NCI-H128 (cell line): Measurements from ENCODE around the gene ZNF22.

Experiments used
- DNase-seq: peaks from one replicate; lab custom pipeline; 2025; ENCODE audit not compliant: unreplicated experiment; lab: John Stamatoyannopoulos, UW

ZNF22 gene

DNA sequence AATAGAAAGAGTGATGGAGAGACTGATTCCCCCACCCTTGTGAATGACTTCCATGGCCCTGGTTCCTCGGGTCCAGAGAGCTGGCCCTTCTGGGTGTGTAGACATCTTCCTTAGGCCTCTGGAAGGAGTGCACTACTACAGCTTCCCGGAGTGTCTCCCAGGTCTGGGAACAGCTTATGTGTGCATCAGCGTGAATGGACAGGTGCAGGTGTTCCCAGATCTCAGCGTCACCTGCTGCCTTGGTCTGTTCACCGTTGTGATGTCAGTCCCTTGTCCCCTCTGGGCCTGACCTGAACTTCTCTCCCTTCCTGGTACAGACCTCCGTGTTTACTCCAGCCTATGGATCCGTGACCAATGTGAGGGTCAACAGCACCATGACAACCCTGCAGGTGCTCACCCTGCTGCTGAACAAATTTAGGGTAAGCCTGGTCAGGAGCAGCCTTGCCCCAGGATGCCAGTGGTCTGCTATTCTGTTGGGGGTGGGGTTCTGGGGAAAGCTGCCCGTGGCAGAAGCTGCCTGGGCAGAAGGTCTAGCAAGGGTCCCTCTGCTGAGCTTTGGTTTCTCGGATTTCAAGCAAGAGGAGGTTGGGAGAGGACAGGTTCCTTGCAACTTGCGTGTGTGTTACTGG is 11.7 kb upstream of the ZNF22 start:
- no peak for DNase-seq

DNA sequence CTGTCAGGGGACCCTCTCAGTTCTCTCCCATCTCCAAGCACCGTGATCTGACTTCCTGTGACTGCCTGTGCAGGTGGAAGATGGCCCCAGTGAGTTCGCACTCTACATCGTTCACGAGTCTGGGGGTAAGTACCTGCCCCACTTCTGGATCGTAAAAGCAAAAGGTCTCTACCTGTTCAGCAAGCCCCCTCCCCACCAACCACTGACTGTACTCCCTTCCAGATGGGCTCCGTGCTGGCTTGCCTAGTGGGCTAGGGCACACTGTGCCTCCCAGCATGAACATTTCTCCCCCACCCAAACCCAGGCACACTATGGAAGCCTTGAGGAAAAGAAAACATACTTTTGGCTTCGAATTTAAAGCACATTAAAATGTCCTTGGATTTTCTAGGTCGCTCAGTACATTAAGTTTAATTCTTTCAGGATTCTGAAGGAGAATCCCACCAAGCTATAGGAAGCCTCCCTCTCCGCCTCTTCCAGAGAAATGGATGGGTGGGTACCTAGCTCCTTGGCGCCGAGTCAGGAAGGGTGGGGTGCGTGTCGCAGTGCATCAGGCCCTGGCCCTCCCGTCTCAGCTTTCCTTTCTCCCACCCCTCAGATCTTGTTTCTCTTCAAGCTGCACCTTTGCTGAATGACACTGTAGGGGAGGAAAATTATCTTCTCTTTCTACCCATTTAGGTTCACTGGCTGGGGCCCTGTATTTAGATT is 11.0 kb upstream of the ZNF22 start:
- DNase-seq: no peak

DNA sequence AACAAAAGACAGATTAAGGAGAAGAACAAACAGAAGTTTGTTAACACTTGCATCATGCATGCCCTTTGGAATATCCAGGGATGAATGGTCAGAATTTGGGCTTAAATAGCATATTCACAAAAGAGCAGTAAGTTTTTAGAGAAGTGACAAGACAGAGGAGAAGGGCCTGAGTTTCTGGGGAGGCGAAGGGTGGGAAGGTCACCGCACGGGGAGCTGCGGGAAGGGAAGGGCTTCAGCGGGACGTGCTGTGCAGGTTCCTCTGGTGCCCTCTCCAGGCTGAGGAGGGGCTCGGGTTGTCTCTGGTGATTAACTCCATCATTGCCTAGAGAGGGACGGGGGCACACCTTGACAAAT is 10.4 kb upstream of the ZNF22 start:
- no peak for DNase-seq

DNA sequence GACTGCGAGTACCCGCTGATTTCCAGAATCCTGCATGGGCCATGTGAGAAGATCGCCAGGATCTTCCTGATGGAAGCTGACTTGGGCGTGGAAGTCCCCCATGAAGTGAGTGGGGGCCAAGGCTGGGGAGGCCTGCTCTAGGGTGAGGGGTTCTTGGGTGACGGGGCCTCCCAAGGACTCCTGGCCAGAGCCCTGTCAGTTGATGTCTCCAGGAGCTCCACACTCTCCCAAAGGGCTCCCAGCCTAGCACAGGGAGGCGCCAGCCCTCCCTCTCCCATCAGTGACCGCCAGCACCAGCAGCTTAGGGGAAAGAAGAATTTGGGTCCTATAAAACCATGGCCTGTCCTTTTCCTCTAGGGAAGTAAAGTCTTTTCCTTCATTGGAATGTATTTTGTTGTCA is 9.8 kb upstream of the ZNF22 start:
- no peak for DNase-seq

DNA sequence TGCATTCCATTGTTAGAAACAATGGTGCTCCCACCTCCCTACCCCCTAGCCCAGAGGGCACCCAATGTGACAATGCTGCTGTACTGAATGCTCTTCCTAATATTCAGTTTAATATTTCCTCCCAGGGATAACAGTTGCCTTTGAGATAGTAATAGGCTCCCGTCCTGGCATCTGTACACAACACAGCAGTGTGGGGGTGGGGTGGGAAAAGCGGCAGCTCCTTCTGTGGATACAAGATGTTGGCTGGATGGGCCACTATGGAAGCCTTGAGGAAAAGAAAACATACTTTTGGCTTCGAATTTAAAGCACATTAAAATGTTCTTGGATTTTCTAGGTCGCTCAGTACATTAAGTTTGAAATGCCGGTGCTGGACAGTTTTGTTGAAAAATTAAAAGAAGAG is 9.2 kb upstream of the ZNF22 start:
- no peak for DNase-seq

DNA sequence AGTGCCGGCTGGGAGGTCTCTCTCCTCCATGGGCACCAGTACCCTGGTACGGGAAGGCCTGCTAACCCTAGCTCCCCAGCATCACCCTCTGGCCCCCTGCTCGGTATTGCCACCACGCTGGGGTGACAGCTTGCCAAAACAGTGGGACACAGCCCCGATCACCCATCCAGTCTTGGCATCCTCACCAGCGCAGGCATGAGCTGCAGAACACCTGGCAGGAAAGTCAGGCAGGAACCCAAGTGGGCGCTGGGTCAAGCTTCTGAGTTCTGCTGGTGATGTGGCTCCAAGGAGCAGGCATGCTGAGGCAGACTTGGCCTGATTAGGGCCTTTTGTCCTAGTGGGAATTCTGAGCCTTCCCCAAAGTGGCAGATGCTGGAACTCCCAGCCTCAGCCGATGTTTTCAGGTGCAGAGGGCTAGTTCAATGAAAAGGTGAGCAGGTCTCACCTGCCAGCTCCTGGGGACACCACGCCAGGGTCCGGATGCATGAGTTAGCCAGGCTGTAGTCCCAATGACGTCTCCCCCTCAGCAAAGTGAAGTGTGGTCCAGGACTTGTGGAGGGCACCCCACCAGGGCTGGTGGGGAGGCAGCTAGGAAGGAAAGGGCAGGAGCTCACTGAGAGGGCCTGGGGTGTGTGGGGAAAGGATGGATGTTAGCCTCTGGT is 8.5 kb upstream of the ZNF22 start:
- DNase-seq: no peak

DNA sequence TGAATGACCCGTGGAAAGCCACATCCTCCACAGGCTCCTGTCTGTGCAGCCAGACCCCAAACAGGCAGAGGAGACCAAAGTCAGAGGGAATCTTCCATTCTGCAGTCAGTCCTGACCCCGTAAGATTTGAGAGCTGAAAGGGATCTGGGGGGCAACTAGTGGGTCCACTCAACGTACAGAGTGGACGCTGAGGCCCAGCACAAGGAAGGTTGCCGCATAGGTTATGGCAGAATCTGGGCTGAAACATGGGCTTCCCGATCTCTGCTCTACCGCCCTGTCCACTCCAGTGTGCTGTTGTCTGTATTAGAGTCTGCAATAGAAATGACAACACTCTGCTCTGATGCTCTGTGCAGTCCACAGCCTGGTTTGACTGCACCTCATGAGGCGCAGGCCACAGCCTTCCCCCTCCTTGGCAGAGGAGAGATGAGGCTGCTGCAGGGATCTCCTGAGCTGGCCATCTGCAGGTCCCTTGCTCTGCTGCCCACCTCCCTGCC is 7.9 kb upstream of the ZNF22 start:
- no peak for DNase-seq

DNA sequence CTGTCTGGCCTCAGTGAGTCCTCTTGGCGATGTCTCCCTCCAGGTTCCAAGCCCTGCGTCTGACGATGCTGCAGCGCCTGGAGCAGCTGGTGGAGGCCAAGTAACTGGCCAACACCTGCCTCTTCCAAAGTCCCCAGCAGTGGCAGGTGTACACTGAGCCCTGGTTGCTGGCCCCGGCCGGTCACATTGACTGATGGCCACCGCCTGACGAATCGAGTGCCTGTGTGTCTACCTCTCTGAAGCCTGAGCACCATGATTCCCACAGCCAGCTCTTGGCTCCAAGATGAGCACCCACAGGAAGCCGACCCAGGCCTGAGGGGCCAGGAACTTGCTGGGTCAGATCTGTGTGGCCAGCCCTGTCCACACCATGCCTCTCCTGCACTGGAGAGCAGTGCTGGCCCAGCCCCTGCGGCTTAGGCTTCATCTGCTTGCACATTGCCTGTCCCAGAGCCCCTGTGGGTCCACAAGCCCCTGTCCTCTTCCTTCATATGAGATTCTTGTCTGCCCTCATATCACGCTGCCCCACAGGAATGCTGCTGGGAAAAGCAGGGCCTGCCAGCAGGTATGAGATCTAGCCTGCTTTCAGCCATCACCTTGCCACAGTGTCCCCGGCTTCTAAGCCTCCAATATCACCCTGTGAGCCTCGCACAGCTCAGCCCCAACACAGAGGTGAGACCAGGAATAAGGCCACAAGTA is 7.3 kb upstream of the ZNF22 start:
- no peak for DNase-seq

DNA sequence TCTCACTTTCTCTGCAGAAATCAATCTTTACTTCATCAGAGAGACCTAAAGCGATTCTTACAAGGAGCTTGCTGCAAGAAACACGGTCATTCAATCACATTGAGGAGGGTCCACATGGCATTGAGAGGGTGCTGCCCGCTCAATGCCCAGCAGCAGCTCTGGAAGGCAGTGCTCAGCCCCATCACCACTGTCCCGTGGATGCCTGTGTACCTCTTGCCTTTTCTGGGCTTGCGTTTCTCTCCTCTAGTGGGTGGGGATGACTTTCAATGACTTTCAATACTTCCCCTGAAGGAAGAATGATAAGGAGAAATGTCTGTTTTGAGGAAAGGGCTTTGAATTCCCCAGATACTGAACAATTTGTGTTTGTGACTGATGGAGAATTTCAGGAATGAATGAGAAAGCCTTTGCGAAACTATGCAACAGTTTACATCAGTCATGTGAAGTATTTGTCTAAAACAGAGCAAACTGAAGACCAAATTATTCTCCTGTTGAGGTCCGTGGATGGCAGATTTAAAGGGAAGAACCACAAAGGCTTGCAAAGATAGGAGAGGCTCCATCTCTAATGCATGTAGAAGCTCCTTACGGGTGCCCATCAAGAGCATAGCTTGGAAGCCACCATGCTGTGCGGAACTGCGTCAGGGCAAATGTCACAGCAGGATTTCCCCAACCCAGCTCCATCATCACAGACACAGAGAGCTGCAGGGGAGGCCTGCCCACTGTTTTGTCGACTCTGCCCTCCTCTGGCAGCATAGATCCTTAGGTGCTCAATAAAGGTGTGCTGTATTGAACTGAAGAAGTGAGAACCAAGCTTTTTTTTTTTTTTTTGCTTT is 6.6 kb upstream of the ZNF22 start:
- DNase-seq: no peak

DNA sequence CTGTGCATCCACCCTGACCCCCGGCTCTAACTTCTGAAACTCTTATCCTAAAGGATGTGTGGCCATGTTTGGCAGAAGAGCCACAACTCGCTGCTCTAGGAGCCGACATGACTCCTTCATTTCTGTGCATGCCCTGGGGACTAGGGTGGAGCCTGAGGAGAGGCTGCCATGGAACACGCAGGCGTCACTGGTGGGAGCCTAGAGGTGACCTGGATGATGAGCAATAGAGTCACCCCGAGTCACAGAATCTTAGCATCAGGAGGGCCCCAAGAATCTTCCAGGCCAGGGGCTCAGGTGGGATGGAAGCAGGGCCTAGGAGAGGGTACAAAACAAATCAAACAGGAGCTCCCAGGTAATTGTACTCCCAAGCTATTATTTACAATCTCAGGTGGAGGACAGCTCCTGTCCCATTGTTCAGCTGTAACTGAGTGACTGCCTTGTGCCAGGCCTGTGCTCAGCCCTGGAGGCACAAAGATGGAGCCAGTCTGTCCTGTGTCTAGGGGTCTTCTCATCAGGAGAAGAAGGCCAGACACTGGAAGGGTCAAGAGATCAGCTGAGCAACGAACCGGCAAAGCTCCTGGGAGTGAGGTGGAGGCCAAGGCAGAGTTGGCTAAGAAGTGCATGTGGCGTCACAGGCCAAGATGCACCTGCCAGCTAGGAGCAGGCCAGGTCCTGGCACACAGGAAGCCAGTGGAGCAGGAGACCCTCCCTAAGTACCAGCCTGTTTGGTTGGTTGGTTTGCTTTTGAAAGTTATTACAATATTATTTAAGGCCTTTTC is 5.8 kb upstream of the ZNF22 start:
- no peak for DNase-seq

DNA sequence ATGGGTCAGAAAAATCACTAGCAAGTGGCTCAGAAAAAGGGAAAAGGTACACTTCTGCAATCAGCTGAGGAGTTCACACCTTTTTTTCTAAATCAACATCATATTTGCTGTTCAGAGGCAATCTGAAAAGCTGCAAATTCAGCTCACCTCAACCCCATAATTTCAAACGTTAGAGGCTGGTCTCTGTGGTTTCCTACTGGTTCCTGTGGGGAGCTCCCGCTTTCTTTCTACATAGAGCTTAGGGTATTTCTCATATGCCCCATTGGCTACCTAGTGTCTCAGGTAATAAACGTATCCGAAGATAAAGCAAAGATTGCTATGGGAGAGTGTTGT is 5.2 kb upstream of the ZNF22 start:
- no peak for DNase-seq

DNA sequence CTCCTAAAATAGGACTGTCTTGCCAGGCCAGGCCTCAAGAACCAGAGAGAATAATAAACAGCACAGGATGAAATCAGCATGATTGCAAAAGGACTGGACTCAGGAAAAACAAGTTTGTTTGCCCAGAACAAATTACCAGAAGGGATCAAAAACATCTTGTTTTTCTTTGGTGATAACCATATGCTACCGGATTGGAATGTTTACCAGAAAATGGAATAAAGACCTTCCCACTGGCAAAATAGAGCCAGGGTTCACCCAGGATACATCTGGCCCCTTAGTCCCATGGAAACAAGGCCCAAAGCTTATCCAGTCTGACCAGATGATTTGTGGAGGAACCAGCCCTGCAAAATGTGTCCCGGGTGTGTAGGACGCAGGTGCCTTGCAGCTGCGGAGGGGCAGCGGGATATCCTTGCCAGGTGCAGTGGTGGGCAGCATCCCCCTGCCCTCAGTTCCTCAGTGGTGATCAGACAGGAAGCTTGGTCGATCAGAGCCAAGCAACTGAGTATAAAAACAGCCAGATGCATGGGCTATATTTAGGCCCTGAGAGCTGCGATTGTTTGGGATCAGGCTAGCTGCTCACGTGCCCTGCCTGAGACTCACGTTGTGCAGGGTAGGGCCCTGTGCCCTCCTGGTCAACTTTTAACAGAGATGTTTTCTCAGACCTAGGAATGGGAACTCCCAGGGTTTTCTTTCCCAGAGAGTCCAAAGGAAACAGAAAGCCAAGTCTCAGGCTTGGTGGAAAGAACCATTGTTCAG is 4.6 kb upstream of the ZNF22 start:
- no peak for DNase-seq

DNA sequence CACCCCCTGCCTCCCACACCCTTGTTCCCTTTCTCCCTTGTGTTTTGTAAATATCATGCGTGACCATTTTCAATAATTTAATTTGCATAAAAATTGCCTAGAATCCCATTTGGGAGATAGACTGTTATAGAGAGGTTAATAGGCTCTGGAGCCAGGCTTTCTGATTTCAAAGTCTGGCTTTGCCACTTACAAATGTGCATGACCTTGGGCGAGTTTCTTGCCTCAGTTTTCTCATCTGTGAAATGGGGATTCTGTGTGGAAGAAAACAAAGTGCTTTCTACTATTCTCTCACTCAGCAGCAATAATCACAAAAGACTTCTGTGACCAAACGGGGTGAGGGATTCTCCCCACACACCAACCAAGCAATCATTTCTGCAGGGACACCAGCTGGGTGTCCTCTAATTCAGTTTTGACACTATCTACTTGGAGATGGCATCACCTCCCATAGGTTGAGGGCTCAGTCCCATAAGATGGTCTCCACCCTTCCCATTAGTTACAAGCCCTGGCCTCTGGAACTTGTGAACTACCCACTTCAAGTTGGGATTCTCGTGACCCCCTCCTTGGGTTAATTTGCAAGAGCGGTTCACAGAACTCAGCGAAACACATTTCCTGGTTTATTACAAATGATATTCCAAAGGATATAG is 3.5 kb upstream of the ZNF22 start:
- DNase-seq: no peak

DNA sequence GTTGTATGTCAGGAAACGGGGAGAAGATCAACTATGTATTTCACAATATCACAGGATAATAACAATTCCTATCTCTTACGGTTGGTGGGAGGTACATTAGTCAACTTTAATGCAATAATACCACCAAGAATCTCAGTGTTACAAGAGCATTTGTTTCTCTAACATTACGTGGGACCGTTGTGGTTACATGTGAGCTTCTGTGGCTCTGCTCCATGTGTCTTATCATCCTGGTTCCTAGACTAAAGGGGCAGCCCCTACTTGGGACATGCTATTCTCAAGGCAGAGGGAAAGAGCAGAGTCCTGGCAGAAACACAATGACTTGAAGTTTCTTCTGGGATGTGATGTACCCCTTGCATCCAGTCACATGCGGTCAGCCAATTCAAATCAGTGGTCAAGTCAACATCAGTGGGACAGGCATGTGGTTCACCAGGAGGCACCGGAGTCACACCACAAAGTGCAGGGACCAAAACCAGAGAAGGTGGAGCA is 2.5 kb upstream of the ZNF22 start:
- no peak for DNase-seq

DNA sequence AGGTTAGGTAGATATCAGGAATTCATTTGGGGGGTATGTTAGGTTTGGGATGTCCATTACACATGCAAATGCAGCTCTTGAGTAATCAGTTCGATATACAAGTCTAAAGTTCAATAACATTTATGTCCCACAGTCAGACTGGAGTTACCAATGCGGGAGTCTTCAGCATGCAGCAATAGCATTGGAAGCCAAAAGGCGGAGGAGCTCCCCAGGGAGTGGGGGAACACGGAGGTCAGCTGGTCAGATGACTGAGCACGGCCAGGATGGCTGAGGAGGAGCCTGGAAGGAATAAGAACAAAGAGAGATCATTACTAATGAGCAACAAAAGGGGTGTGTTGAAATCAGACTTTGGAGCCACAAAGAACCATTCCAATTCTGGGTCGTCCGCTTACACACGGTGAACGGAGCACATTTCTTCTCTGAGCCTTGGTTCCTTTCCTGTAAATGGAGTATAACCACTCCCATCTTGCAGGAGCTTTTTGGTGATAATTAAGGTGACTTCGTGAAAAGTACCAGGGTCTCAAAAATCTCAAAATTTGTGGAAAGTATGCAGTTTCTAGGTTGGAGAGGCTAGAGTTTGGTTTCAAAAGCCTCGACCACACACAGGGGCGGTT is 478 bp upstream of the ZNF22 start:
- no peak for DNase-seq

DNA sequence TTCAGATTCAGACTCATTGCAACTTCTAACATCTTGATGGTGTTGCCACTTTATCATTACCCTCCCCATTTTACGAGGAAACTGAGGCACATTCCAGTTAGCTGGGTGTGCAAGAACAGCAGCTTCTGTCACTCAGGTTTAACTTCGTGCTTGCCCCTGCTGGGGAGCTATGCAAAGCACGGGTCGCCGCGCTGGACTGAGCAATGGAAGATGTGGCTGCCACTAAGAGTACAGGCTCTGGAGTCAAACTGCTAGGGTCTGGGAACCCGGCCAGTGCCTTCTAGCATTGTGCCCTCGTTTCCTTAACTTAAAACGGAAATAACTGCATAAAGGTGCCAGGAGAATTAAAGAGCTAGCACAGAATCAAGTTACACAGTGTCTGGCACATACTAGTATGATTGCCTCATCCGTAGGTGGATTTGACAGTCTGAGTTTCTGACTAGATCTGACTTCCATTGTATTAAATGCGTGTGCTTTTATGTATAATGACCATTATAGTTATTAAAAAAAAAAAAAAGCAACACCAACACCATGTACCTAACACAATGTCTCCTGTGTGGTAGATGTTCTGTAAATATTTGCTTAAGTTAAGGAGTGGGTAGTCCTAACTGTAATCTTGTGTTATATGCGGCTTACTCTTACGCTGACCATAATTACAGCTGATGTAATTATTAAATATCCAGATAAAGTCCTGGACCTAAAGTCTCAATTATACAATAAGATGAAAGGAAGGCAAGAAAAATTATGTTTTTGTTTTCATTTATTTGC is 842 bp downstream of the ZNF22 start:
- no peak for DNase-seq

DNA sequence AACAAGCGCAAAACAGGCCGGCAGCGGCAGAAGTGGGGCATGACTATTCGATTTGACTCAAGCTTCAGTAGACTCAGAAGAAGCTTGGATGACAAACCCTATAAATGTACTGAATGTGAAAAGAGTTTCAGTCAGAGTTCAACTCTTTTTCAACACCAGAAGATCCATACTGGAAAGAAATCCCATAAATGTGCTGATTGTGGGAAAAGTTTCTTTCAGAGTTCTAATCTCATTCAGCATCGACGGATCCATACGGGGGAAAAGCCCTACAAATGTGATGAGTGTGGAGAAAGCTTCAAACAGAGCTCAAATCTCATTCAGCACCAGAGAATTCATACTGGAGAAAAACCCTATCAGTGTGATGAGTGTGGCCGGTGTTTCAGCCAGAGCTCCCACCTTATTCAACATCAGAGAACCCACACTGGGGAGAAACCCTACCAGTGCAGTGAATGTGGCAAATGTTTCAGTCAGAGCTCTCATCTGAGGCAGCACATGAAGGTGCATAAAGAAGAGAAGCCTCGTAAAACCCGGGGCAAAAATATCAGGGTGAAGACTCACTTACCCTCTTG is 2.8 kb downstream of the ZNF22 start:
- DNase-seq: no peak

DNA sequence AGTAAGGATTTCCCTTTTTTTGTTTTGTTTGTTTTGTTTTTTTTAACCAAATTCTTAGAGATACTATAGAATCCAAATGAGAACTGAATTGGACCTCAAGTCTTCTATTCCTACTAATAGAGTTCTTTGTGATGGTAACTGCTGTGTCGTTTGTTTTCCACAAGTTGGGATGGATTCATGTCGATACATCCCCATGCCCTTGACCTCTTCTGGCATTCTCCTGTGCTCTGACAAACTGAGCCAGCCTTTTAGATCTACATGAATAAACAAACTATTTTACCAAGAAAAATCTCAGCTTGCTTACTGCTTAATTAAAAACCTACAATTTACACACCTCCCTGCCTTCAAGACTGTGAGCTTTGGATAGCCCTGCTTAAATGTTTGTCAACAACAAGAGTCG is 3.9 kb downstream of the ZNF22 start:
- DNase-seq: no peak
